Activated CD4-positive, alpha-beta memory T cell treated with anti-CD3 and anti-CD28 coated beads, Interleukin-2, amount 10 ng/mL, durations not matched to agents 7 days and 5 days (primary cell): ENCODE data around the gene MIGA2. TPM values are rescaled to one million over a fixed set of nuclear protein-coding genes. Genes with fewer than 3 reads are reported as not detected.

Experiments
- CTCF ChIA-PET: fragments of 350-600 bp; sonication (Branson Sonifier 250); formaldehyde crosslinking; loops from one replicate; lab custom pipeline; 2021; ENCODE audit warnings: antibody characterized with exemption, inconsistent platforms; lab: Charles Lee
- POLR2A ChIA-PET: fragments of 350-600 bp; sonication (Branson Sonifier 250); formaldehyde crosslinking; loops from one replicate; lab custom pipeline; 2021; ENCODE audit warnings: antibody characterized with exemption; lab: Charles Lee
- DNase-seq: peaks from one replicate; pipeline ENCODE4 v3.0.0-alpha.2; 2020
- H3K27ac Mint-ChIP-seq: one replicate; pipeline ENCODE4 v1.8.0; 2021; ENCODE audit warnings: mild to moderate bottlenecking, mixed read lengths
- H3K27me3 Mint-ChIP-seq: one replicate; pipeline ENCODE4 v1.8.0; 2021; ENCODE audit warnings: mixed read lengths
- H3K36me3 Mint-ChIP-seq: one replicate; pipeline ENCODE4 v1.8.0; 2021; ENCODE audit warnings: low read depth, mixed read lengths
- H3K4me1 Mint-ChIP-seq: one replicate; pipeline ENCODE4 v1.8.0; 2021; ENCODE audit warnings: mixed read lengths
- H3K4me3 Mint-ChIP-seq: one replicate; pipeline ENCODE4 v1.8.0; 2021; ENCODE audit warnings: mild to moderate bottlenecking, mixed read lengths
- H3K9me3 Mint-ChIP-seq: one replicate; pipeline ENCODE4 v1.8.0; 2021; ENCODE audit warnings: mixed read lengths
- total RNA-seq, 2 experiments: library from RNA; stranded (reverse); gene quantifications; one replicate each; pipeline ENCODE4 v1.2.3, GENCODE V29; 2021

MIGA2 gene
- total RNA-seq, 2 experiments from 2014 or later, result 36.5 to 40.9 TPM

DNA sequence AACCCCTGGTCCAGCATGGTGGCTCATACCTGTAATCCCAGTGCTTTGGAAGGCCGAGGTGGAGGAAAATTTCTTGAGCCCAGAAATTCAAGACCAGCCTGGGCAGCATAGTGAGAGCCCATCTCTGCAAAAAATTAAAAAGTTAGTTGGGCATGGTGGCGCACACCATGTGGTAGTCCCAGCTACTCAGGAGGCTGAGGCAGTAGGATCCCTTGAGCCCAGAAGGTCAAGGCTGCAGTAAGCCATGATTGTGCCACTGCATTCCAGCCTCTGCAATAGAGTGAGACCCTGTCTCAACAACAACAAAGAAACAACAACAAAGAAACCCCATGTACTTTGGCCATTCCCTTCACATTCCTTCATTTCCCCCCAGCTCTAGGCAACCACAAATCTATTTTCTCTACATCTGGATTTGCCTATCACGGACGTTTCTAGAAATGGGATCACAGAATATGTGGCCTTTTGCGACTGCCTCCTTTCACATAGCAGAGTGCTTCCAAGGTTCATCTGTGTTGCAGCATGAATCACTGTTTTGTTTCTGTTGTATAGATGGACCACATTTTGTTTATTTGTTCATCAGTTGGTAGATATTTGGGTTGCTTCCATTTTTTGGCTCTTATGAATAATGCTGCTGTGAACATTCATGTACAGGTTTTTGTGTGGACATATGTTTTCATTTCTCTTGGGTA is 17.9 kb downstream of the MIGA2 start:
- Mint-ChIP-seq H3K36me3 (peaks cover 3% of the 10 kb centered on the region), H3K4me3 (no peak overlapping the region), H3K27me3 (no peaks in the 10 kb centered on the region), H3K4me1 (no peaks in the 10 kb centered on the region), H3K27ac (no peak overlapping the region), H3K9me3 (no peaks in the 10 kb centered on the region)
- CTCF ChIA-PET, result no interaction called here
- POLR2A ChIA-PET, result no interaction called here
- DNase-seq, result no peak

DNA sequence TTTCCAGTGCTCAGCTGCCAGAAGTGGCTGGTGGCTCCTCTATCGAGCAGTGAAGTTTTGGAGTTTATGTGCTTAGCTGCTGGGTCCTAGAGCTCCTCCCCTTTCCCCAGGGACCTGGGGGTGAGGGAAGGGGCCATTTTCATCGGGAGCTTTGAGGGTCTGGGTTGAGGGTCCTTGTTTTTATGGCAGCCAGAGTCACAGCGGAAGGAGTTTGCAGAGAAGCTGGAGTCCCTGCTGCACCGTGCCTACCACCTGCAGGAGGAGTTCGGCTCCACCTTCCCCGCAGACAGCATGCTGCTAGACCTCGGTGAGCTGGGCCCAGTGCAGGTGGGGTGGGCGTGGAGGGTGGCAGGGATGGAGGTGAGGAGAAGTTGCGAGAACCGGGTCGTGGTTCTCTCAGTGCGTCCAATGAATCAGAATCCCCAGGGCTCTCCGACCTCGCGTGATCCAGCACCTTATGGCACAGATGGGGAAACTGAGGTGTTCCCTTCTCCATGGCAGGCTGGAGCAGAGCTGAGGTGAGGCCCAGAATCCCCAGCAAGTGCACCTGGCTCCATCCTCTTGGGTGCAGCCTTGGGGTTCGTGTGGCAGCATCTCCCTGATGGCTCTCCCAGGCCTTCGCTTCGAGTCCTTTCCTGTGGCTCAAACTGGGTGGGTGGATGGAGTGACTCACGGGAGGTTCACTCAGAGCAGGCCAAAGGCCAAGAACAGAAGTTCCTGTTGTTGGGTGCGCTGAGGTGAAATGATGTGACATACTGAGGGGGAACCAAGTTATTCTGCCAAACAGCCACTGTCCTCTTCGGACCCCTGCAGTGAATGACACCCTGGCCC is 22.8 kb downstream of the MIGA2 start:
- no peak for DNase-seq
- Mint-ChIP-seq H3K4me3 (no peak overlapping the region), H3K27ac (no peak overlapping the region), H3K9me3 (no peaks in the 10 kb centered on the region), H3K4me1 (no peaks in the 10 kb centered on the region), H3K36me3 (peaks cover 13% of the 10 kb centered on the region), H3K27me3 (no peaks in the 10 kb centered on the region)
- ChIA-PET POLR2A (interaction anchor here (0.9 kb wide), 1 partner anchor 9 kb away, joined by 3 read pairs; no protein-coding TSS in a partner anchor), CTCF (no interaction called here)

DNA sequence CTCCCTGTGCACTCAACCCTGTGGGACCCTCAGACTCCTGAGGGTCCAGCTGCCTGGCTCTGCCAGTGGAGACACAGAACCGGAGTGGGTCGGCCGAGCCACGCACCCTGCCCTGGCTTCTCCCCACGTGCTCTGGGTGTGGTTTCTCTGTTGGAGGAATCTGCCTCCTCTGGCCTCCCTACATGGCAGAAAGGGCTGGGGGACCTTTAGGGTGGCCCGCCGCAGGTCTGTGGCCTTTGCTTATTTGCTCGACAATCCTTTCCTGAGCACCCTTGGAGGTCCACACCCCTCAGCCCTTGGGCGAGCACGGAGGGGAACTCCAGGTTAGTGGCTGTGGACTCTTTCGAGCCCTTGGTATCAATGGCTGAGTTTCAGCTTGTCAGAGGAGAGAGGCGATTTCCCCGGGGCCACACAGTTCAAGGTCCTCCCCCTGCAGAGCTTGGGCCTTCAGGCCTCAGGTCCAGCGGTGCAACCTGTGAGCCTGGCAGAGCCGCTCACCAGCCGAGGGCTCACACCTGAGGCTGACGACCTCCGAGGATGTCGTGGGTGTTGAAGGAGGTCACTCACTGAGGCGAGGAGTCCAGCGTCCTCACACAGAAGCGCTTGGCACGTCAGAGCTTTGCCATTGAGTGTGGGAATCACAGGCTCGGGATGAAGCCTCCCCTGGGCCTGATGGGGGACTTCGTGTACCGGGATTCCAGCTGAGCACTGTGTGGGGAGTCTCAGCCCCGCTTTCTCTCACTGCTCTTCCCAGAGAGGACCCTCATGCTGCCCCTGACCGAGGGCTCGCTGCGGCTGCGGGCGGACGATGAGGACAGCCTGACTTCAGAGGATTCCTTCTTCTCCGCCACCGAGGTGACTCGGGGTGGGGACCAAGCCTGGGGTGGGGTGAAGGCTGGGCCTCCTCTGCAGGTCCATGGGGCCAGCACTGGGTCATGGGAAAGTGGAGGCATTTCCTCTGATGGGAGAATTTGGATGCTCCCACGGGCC is 23.7 kb downstream of the MIGA2 start:
- Mint-ChIP-seq H3K27me3 (no peaks in the 10 kb centered on the region), H3K4me1 (no peaks in the 10 kb centered on the region), H3K27ac (no peak overlapping the region), H3K9me3 (no peaks in the 10 kb centered on the region), H3K4me3 (no peak overlapping the region), H3K36me3 (peaks cover 13% of the 10 kb centered on the region)
- CTCF ChIA-PET, result no interaction called here
- POLR2A ChIA-PET, result no interaction called here
- DNase-seq, result no peak

DNA sequence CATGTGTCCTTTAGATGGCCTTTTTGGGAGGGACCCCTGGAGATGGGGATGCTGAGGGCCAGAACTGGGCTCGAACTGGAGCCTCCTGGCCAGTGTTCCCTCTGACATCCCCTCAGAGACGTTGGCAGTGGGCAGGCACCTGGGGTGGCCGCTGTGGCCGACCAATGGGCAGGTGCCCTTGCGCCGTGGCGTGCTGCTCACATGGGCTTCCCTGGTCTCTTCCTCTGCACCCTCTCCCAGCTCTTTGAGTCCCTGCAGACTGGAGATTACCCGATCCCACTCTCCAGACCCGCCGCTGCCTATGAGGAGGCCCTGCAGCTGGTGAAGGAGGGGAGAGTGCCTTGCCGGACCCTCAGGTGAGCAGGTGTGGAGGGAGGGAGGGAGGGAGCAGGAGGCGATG is 24.6 kb downstream of the MIGA2 start:
- Mint-ChIP-seq H3K36me3 (peaks cover 19% of the 10 kb centered on the region), H3K27me3 (no peaks in the 10 kb centered on the region), H3K27ac (no peak overlapping the region), H3K4me1 (no peaks in the 10 kb centered on the region), H3K9me3 (no peaks in the 10 kb centered on the region), H3K4me3 (no peak overlapping the region)
- ChIA-PET CTCF (no interaction called here), POLR2A (no interaction called here)
- DNase-seq, result no peak

DNA sequence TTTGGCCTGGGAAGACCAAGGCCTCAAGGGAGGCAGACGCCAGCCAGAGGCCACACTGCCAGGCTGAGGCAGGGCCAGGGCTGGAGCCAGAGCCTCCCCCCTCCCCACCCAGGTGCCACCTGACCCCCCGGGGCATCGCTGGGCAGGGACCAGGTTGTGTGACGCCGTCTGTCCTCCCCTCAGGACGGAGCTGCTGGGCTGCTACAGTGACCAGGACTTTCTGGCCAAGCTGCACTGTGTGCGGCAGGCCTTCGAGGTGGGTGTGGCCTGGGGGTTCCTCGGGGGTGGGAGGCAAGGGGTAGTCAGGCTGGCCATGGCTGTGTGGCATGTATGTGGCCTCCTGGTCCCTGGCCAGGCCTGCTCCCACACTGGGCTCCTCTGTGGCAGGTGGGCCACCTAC is 26.6 kb downstream of the MIGA2 start:
- Mint-ChIP-seq H3K9me3 (no peaks in the 10 kb centered on the region), H3K27ac (no peak overlapping the region)
- POLR2A ChIA-PET, result no interaction called here

DNA sequence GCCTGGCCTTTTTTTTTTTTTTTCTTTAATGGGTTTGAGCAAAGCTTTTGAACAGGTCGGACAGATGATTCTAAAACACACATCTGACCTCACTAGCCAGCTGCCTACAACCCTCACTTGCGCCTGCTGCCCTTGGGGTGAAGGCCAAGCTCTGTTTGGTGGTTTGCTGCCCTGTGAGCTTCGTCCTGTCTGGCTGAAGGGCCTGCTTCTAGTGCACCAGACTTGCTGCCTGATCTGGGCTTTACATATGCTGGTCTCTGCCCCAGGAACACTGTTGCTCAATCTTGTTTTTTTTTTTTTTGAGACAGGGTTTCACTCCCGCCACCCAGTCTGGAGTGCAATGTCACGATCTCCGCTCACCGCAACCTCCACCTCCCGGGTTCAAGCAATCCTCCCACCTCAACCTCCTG is 28.1 kb downstream of the MIGA2 start:
- ChIA-PET CTCF (interaction anchor here (0.7 kb wide), 1 partner anchor 54 kb away, joined by 4 read pairs; no protein-coding TSS in a partner anchor), POLR2A (interaction anchor here (1.7 kb wide), 1 partner anchor 16 kb away, joined by 5 read pairs; the partner anchor contains the start of gene DOLPP1)
- peaks cover 25% of the 10 kb centered on the region for H3K36me3 Mint-ChIP-seq
- H3K27me3 Mint-ChIP-seq, result no peaks in the 10 kb centered on the region
- H3K27ac Mint-ChIP-seq, result no peak overlapping the region
- no peak overlapping the region for H3K4me3 Mint-ChIP-seq
- no peak for DNase-seq
- no peaks in the 10 kb centered on the region for H3K9me3 Mint-ChIP-seq
- H3K4me1 Mint-ChIP-seq, result peaks cover 13% of the 10 kb centered on the region

More for the DNA sequence above, 26.6 kb downstream of the MIGA2 start:
- CTCF ChIA-PET, result no interaction called here
- no peak for DNase-seq
- H3K4me3 Mint-ChIP-seq, result no peak overlapping the region
- H3K36me3 Mint-ChIP-seq, result peaks cover 20% of the 10 kb centered on the region
- no peaks in the 10 kb centered on the region for H3K27me3 Mint-ChIP-seq
- H3K4me1 Mint-ChIP-seq, result peaks cover under 1% of the 10 kb centered on the region

DNA sequence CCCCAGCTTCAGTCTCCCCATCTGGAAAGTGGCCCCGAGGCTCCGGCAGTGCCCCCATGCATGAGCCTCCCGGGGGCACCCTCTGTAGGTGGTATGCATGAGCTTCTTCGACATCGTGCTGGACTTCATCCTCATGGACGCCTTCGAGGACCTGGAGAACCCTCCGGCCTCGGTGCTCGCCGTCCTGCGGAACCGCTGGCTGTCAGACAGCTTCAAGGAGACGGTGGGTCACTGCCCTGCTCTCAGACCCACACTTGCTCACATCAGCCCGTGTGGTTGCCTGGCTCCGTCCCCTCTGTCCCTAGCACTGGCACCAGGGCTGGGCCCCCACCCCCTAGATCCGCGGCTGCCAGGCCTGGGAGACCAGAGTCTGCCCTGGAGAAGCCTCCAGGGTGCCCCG is 31.7 kb downstream of the MIGA2 start:
- Mint-ChIP-seq H3K9me3 (no peaks in the 10 kb centered on the region), H3K4me3 (no peak overlapping the region), H3K36me3 (peaks cover 23% of the 10 kb centered on the region), H3K27ac (no peak overlapping the region), H3K27me3 (no peaks in the 10 kb centered on the region), H3K4me1 (peaks cover 26% of the 10 kb centered on the region)
- ChIA-PET POLR2A (interaction anchor here (0.7 to 4.6 kb wide), 4 partner anchors 9 to 104 kb away, joined by 3 to 25 read pairs (median 3); partner anchors contain the start of genes DOLPP1 and SH3GLB2), CTCF (no interaction called here)
- no peak for DNase-seq

DNA sequence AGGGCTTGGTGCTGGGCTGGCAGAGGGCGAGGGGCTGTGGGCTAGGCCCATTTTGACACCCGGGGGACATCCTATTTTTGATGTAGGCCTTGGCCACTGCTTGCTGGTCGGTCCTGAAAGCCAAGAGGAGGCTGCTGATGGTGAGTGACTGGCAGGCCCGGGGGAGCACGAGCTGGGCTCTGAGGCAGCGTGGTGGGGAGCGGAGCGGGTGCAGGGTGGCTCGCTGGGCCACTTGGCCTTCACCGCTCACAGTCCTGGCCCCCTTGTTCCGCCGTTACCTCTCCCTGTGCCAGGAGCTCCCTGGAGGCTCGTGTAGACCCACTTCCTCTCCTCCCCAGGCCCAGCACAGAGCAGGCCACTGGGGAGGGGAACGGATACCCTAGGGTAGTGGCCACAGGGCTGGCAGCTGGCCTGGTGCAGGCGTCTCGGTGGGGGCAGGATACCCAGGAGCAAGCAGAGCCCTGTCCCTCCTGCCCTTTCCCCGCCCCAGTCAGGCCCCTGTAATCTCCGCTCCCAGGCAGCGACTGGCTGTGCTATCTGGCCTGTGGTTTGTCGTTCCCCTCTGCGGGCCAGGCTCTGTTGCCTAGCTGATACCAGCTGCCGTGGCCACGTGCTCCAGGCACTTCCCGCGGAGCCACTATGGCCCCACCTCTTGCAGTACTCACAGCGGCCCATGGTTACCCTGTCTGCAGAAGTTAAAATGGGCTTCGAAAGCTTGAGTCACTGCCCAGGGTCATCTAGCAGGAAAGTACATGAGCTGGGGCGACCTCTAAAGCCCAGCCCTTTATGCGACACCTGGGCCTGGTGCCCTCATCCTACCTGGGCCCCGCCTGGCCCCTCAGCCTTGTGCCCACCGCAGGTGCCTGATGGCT is 32.8 kb downstream of the MIGA2 start:
- H3K4me3 Mint-ChIP-seq, result no peak overlapping the region
- H3K9me3 Mint-ChIP-seq, result no peaks in the 10 kb centered on the region
- H3K36me3 Mint-ChIP-seq, result peaks cover 18% of the 10 kb centered on the region
- H3K27me3 Mint-ChIP-seq, result no peaks in the 10 kb centered on the region
- DNase-seq, result peak; percentile 74
- H3K4me1 Mint-ChIP-seq, result peaks cover 36% of the 10 kb centered on the region
- peak overlapping the region; percentile 58 for H3K27ac Mint-ChIP-seq
- ChIA-PET CTCF (no interaction called here), POLR2A (interaction anchor here (0.9 to 4.6 kb wide), 3 partner anchors 12 to 517 kb away, joined by 3 to 25 read pairs (median 5); partner anchors contain the start of genes DOLPP1, SH3GLB2 and SPTAN1)

DNA sequence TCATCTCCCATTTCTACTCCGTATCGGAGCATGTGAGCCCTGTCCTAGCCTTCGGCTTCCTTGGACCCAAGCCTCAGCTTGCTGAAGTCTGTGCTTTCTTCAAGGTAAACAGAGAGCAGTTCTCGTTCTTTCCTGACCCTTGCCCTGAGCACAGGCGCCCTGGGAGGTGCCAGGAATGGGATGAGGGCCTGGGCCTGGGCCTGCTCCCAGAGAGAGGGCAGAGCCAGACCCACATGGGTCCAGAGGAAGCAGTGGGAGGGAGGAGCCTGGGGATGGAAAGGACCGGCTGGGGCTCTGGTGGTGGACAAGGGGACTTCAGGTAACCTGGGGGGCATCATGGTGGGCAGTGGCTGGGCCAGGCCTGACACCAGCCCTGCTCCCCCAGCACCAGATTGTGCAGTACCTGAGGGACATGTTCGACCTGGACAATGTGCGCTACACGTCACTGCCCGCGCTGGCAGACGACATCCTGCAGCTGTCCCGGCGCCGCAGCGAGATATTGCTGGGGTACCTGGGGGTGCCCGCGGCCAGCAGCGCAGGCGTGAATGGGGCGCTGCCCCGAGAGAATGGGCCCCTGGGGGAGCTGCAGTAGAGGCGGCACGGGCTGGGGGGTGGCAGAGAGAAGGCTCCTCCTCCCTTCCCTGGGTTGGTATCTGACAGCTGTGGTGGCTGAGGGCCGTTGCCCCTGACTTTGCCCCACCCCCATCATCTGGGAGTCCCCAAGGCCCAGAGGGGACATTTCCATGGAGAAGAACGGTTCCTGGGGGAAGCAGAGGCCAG is 33.6 kb downstream of the MIGA2 start:
- Mint-ChIP-seq H3K4me3 (no peak overlapping the region), H3K27me3 (no peaks in the 10 kb centered on the region), H3K36me3 (peaks cover 15% of the 10 kb centered on the region), H3K4me1 (peaks cover 39% of the 10 kb centered on the region), H3K9me3 (no peaks in the 10 kb centered on the region), H3K27ac (no peak overlapping the region)
- DNase-seq, result no peak
- POLR2A ChIA-PET, result interaction anchor here (1.5 to 4.6 kb wide), 2 partner anchors 11 to 517 kb away, joined by 5 to 25 read pairs; partner anchors contain the start of genes DOLPP1 and SPTAN1
- CTCF ChIA-PET, result no interaction called here

DNA sequence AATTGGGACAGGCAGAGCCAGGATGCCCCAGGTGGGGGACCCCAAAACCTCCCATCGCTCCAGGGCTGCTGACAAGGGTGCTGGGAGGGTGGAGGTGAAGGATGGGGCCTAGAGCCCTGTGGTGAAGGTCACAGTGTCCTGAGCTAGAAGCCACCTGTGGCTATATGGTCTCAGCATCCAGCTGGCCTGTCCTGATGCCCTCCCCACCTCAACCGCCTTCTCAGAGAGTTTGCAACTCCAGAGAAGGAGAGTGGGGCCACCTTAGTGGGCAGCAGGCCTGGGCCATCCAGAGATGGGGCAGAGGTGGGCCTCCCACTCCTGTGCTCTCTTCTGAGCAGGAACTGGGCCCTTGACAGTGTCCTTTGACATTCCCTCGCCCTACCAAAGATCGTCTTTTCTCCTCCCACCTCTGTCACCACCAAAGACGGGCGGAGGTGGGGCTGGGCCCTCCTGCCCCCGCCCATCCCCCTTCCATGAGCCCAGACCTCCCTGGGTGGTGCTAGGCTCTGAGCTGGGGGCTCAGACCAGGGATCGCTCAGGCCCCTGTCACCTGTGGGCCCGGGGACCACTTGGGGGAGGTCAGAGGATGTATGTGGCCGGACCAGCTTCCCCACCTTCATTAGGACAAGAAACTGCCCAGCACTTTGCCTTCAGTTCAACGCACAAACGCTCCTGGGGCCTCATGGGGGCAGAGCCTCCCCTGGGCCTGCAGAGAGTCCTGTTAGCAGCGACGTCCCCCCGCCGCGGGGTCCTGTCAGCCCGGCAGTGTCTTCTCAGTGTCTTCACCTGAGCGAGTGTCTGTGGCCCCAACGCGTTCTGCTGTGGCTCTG is 34.5 kb downstream of the MIGA2 start:
- H3K4me1 Mint-ChIP-seq, result peaks cover 39% of the 10 kb centered on the region
- H3K36me3 Mint-ChIP-seq, result peaks cover 10% of the 10 kb centered on the region
- no peak overlapping the region for H3K4me3 Mint-ChIP-seq
- no peak overlapping the region for H3K27ac Mint-ChIP-seq
- CTCF ChIA-PET, result no interaction called here
- H3K9me3 Mint-ChIP-seq, result no peaks in the 10 kb centered on the region
- DNase-seq, result no peak
- POLR2A ChIA-PET, result interaction anchor here (0.9 to 4.6 kb wide), 2 partner anchors 10 to 33 kb away, joined by 3 to 25 read pairs; partner anchors contain the start of gene DOLPP1
- H3K27me3 Mint-ChIP-seq, result no peaks in the 10 kb centered on the region
